ENCODE results near the gene ADGRD1. TPM values are rescaled to one million over a fixed set of nuclear protein-coding genes. Genes with fewer than 3 reads are reported as not detected.

ADGRD1 gene
- polyA plus RNA-seq, 1 donor: 84.8 TPM

- 92% methylated on average over 2 of the region's 11 CpGs for whole genome bisulfite sequencing (ENCODE audit: insufficient coverage, low lambda C conversion rate)
- no peak for DNase-seq
- Histone ChIP-seq H3K27me3 (ENCODE audit: control insufficient read depth, insufficient read depth, low read length) (no peaks in the 10 kb centered on the region), H3K36me3 (ENCODE audit: control insufficient read depth, insufficient read depth, low read length) (peaks cover 7% of the 10 kb centered on the region), H3K4me3 (ENCODE audit: low read length) (no peak overlapping the region), H3K9me3 (ENCODE audit: control insufficient read depth, low read depth, low read length) (peaks cover 7% of the 10 kb centered on the region), H3K27ac (ENCODE audit: low read length) (no peak overlapping the region), H3K4me1 (ENCODE audit: control insufficient read depth, insufficient read depth, low read length) (no peaks in the 10 kb centered on the region)
Observed at GRCh38 chr12:131049002-131049401, 95.3 kb downstream of the ADGRD1 start.

- Histone ChIP-seq H3K27ac (ENCODE audit: low read length) (no peak overlapping the region), H3K4me1 (ENCODE audit: control insufficient read depth, insufficient read depth, low read length) (no peaks in the 10 kb centered on the region), H3K4me3 (ENCODE audit: low read length) (no peak overlapping the region), H3K27me3 (ENCODE audit: control insufficient read depth, insufficient read depth, low read length) (no peaks in the 10 kb centered on the region), H3K9me3 (ENCODE audit: control insufficient read depth, low read depth, low read length) (peaks cover 6% of the 10 kb centered on the region), H3K36me3 (ENCODE audit: control insufficient read depth, insufficient read depth, low read length) (peaks cover 6% of the 10 kb centered on the region)
- no CpG with 5 or more reads among the region's 22 CpGs for WGBS (ENCODE audit: insufficient coverage, low lambda C conversion rate)
- no peak for DNase-seq
Observed at GRCh38 chr12:131049549-131050339, 96.0 kb downstream of the ADGRD1 start.

GRCh38 chr12:131050463-131051154 is 96.9 kb downstream of the ADGRD1 start:
- no CpG with 5 or more reads among the region's 26 CpGs for WGBS (ENCODE audit: insufficient coverage, low lambda C conversion rate)
- H3K4me1 ChIP-seq (ENCODE audit: control insufficient read depth, insufficient read depth, low read length): no peaks in the 10 kb centered on the region
- no peaks in the 10 kb centered on the region for H3K9me3 ChIP-seq (ENCODE audit: control insufficient read depth, low read depth, low read length)
- no peak for DNase-seq
- no peaks in the 10 kb centered on the region for H3K27me3 ChIP-seq (ENCODE audit: control insufficient read depth, insufficient read depth, low read length)
- H3K4me3 ChIP-seq (ENCODE audit: low read length): no peak overlapping the region
- peaks cover 3% of the 10 kb centered on the region for H3K36me3 ChIP-seq (ENCODE audit: control insufficient read depth, insufficient read depth, low read length)
- no peak overlapping the region for H3K27ac ChIP-seq (ENCODE audit: low read length)

GRCh38 chr12:131051155-131051473 is 97.4 kb downstream of the ADGRD1 start:
- DNase-seq: no peak
- H3K36me3 ChIP-seq (ENCODE audit: control insufficient read depth, insufficient read depth, low read length): peaks cover 3% of the 10 kb centered on the region
- no CpG with 5 or more reads among the region's 4 CpGs for WGBS (ENCODE audit: insufficient coverage, low lambda C conversion rate)
- H3K9me3 ChIP-seq (ENCODE audit: control insufficient read depth, low read depth, low read length): no peaks in the 10 kb centered on the region
- no peak overlapping the region for H3K4me3 ChIP-seq (ENCODE audit: low read length)
- no peaks in the 10 kb centered on the region for H3K4me1 ChIP-seq (ENCODE audit: control insufficient read depth, insufficient read depth, low read length)
- H3K27ac ChIP-seq (ENCODE audit: low read length): no peak overlapping the region
- no peaks in the 10 kb centered on the region for H3K27me3 ChIP-seq (ENCODE audit: control insufficient read depth, insufficient read depth, low read length)

- Histone ChIP-seq H3K27me3 (ENCODE audit: control insufficient read depth, insufficient read depth, low read length) (no peaks in the 10 kb centered on the region), H3K4me3 (ENCODE audit: low read length) (no peak overlapping the region), H3K4me1 (ENCODE audit: control insufficient read depth, insufficient read depth, low read length) (no peaks in the 10 kb centered on the region), H3K9me3 (ENCODE audit: control insufficient read depth, low read depth, low read length) (no peaks in the 10 kb centered on the region), H3K27ac (ENCODE audit: low read length) (no peak overlapping the region), H3K36me3 (ENCODE audit: control insufficient read depth, insufficient read depth, low read length) (peaks cover 3% of the 10 kb centered on the region)
- no CpG with 5 or more reads among the region's 15 CpGs for WGBS (ENCODE audit: insufficient coverage, low lambda C conversion rate)
- DNase-seq: no peak
Observed at GRCh38 chr12:131052063-131052781, 98.5 kb downstream of the ADGRD1 start.

GRCh38 chr12:131052929-131053328 is 99.2 kb downstream of the ADGRD1 start:
- no peak overlapping the region for H3K4me3 ChIP-seq (ENCODE audit: low read length)
- WGBS (ENCODE audit: insufficient coverage, low lambda C conversion rate): no CpG with 5 or more reads among the region's 5 CpGs
- H3K27ac ChIP-seq (ENCODE audit: low read length): no peak overlapping the region
- H3K36me3 ChIP-seq (ENCODE audit: control insufficient read depth, insufficient read depth, low read length): peaks cover 3% of the 10 kb centered on the region
- DNase-seq: no peak
- no peaks in the 10 kb centered on the region for H3K27me3 ChIP-seq (ENCODE audit: control insufficient read depth, insufficient read depth, low read length)
- no peaks in the 10 kb centered on the region for H3K9me3 ChIP-seq (ENCODE audit: control insufficient read depth, low read depth, low read length)
- no peaks in the 10 kb centered on the region for H3K4me1 ChIP-seq (ENCODE audit: control insufficient read depth, insufficient read depth, low read length)

- H3K27ac ChIP-seq (ENCODE audit: low read length): no peak overlapping the region
- H3K27me3 ChIP-seq (ENCODE audit: control insufficient read depth, insufficient read depth, low read length): no peaks in the 10 kb centered on the region
- DNase-seq: no peak
- no peaks in the 10 kb centered on the region for H3K4me1 ChIP-seq (ENCODE audit: control insufficient read depth, insufficient read depth, low read length)
- H3K4me3 ChIP-seq (ENCODE audit: low read length): no peak overlapping the region
- WGBS (ENCODE audit: insufficient coverage, low lambda C conversion rate): no CpG with 5 or more reads among the region's 6 CpGs
- peaks cover 3% of the 10 kb centered on the region for H3K36me3 ChIP-seq (ENCODE audit: control insufficient read depth, insufficient read depth, low read length)
- no peaks in the 10 kb centered on the region for H3K9me3 ChIP-seq (ENCODE audit: control insufficient read depth, low read depth, low read length)
Observed at GRCh38 chr12:131053567-131053966, 99.9 kb downstream of the ADGRD1 start.

- 100% methylated on average over 1 of the region's 19 CpGs for WGBS (ENCODE audit: insufficient coverage, low lambda C conversion rate)
- Histone ChIP-seq H3K9me3 (ENCODE audit: control insufficient read depth, low read depth, low read length) (no peaks in the 10 kb centered on the region), H3K36me3 (ENCODE audit: control insufficient read depth, insufficient read depth, low read length) (peaks cover 3% of the 10 kb centered on the region), H3K4me3 (ENCODE audit: low read length) (no peak overlapping the region), H3K27me3 (ENCODE audit: control insufficient read depth, insufficient read depth, low read length) (no peaks in the 10 kb centered on the region), H3K4me1 (ENCODE audit: control insufficient read depth, insufficient read depth, low read length) (no peaks in the 10 kb centered on the region), H3K27ac (ENCODE audit: low read length) (no peak overlapping the region)
- DNase-seq: no peak
Observed at GRCh38 chr12:131054345-131055092, 100.8 kb downstream of the ADGRD1 start.

- peaks cover 3% of the 10 kb centered on the region for H3K36me3 ChIP-seq (ENCODE audit: control insufficient read depth, insufficient read depth, low read length)
- H3K4me1 ChIP-seq (ENCODE audit: control insufficient read depth, insufficient read depth, low read length): no peaks in the 10 kb centered on the region
- no peaks in the 10 kb centered on the region for H3K9me3 ChIP-seq (ENCODE audit: control insufficient read depth, low read depth, low read length)
- no peaks in the 10 kb centered on the region for H3K27me3 ChIP-seq (ENCODE audit: control insufficient read depth, insufficient read depth, low read length)
- WGBS (ENCODE audit: insufficient coverage, low lambda C conversion rate): 100% methylated on average over 2 of the region's 9 CpGs
- H3K27ac ChIP-seq (ENCODE audit: low read length): no peak overlapping the region
- no peak for DNase-seq
- H3K4me3 ChIP-seq (ENCODE audit: low read length): no peak overlapping the region
Observed at GRCh38 chr12:131055093-131055465, 101.4 kb downstream of the ADGRD1 start.

- Histone ChIP-seq H3K4me3 (ENCODE audit: low read length) (no peak overlapping the region), H3K4me1 (ENCODE audit: control insufficient read depth, insufficient read depth, low read length) (no peaks in the 10 kb centered on the region), H3K27me3 (ENCODE audit: control insufficient read depth, insufficient read depth, low read length) (no peaks in the 10 kb centered on the region), H3K27ac (ENCODE audit: low read length) (no peak overlapping the region), H3K36me3 (ENCODE audit: control insufficient read depth, insufficient read depth, low read length) (peaks cover 8% of the 10 kb centered on the region), H3K9me3 (ENCODE audit: control insufficient read depth, low read depth, low read length) (no peaks in the 10 kb centered on the region)
- WGBS (ENCODE audit: insufficient coverage, low lambda C conversion rate): no CpG with 5 or more reads among the region's 7 CpGs
- DNase-seq: no peak
Observed at GRCh38 chr12:131055596-131056233, 102.0 kb downstream of the ADGRD1 start.

Data from large intestine (tissue), 3 donors.